OCI-LY1 (cell line): ENCODE measurements around the gene DIDO1.

Experiments
- EZH2 ChIP-seq: fragments of 200-600 bp; sonication (generic), shearing (Covaris generic); IDR thresholded peaks from 2 replicates; pipeline ENCODE4 v1.8.0; 2017; ENCODE audit warnings: borderline replicate concordance, mixed run types, mild to moderate bottlenecking, antibody characterized with exemption, low read length, moderate library complexity, mixed read lengths
- TF ChIP-seq, protein P1 (sequence below): fragments of 200-600 bp; sonication (generic), shearing (Covaris generic); IDR thresholded peaks from 2 replicates; pipeline ENCODE4 v1.5.1; 2017; ENCODE audit warnings: mild to moderate bottlenecking, antibody characterized with exemption, low read length, moderate library complexity, mixed read lengths

DNA sequence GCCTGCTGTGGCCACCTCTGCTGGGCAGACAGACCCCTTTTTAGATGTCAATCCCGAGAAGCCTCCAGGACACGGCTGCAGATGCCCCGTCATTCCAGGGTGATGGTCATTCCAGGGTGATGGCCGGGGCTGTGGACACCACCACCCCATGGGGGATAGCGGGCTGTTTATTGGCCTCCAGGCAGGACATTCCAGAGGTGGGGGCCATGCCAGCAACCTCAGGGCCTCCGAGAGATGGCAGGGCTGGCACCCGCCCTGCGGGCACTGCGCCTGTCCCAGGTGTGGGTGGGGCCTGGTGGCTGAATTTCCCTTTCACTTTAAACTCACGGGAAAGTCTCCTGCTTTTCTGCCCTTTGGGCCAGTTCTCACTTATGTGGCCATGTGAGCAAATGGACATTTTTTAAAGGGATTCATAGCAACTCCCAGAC is 94.9 kb downstream of the DIDO1 start:
- TF ChIP-seq, protein P1, sequence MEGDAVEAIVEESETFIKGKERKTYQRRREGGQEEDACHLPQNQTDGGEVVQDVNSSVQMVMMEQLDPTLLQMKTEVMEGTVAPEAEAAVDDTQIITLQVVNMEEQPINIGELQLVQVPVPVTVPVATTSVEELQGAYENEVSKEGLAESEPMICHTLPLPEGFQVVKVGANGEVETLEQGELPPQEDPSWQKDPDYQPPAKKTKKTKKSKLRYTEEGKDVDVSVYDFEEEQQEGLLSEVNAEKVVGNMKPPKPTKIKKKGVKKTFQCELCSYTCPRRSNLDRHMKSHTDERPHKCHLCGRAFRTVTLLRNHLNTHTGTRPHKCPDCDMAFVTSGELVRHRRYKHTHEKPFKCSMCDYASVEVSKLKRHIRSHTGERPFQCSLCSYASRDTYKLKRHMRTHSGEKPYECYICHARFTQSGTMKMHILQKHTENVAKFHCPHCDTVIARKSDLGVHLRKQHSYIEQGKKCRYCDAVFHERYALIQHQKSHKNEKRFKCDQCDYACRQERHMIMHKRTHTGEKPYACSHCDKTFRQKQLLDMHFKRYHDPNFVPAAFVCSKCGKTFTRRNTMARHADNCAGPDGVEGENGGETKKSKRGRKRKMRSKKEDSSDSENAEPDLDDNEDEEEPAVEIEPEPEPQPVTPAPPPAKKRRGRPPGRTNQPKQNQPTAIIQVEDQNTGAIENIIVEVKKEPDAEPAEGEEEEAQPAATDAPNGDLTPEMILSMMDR = no peak
- TF ChIP-seq EZH2 = no peak
